ENCODE data around the gene ZNF511. TPM values are rescaled to one million over a fixed set of nuclear protein-coding genes. Genes with fewer than 3 reads are reported as not detected.

ZNF511 gene
- total and polyA plus RNA-seq, 4 experiments from 2014 or later: 31.5 to 107 (median 51.0) TPM

DNA sequence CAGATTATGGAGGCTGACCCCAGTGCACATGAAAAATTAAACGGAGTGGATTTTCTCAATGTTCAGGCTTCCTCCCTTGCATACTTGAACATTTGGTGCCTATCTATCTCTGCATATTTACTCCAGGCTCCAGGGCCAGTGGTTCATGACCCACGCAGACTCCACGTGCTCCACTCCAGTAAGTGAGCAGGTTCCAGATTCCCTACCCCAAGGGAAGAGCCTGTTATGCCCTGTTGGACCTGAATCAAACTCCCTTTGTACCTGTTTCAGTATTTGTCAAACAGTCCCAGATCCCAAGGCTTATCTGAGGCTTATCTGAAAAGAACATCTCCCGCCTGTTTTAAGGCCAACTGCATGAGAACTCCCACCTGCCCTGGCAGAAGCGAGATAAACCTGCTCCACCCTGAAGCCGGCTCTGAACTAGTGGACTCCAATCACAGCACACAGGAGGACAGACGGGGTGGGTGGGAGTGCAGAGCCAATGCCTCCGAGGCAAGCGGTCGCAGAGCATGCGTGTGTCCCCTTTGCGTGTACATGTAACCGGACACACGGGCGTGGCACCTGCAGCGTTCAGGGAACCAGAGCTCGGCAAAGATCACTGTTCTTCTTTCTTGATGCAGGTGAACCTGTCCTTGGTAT is 51.4 kb downstream of the ZNF511 start:
- peaks cover 8% of the 10 kb centered on the region for H3K4me1 ChIP-seq (ENCODE audit: insufficient read depth, low read length)
- H3K9me3 Mint-ChIP-seq: no peaks in the 10 kb centered on the region
- H3K27ac Mint-ChIP-seq: peak overlapping the region in 5 of 7 donors; percentile 31 to 62 (median 38)
- peaks cover 0 to 9% (median 5%) of the 10 kb centered on the region in 4 donors for H3K4me1 Mint-ChIP-seq
- H3K27me3 Mint-ChIP-seq: no peaks in the 10 kb centered on the region
- H3K36me3 Mint-ChIP-seq: peaks cover 6 to 16% of the 10 kb centered on the region in 2 donors
- intact Hi-C loops (cut with micrococcal nuclease): loop anchor here (2.0 to 5.0 kb wide), 2 partner anchors 23 to 32 kb away; partner anchors contain the start of genes CALY and MTG1
- no peaks in the 10 kb centered on the region for H3K36me3 ChIP-seq (ENCODE audit: insufficient read depth, low read length)
- H3K4me3 ChIP-seq (ENCODE audit: low read length in 2 of 2): no peak overlapping the region
- no peaks in the 10 kb centered on the region for H3K9me3 ChIP-seq (ENCODE audit: control insufficient read depth in 1 of 2, low read length in 2 of 2)
- H3K27ac ChIP-seq (ENCODE audit: low read depth, low read length): no peak overlapping the region
- no peak overlapping the region for H3K4me3 Mint-ChIP-seq
- DNase-seq: peak in 1 of 5 donors; percentile 25
- ChIA-PET CTCF (ENCODE audit: partially characterized antibody) (no interaction called here), POLR2A (ENCODE audit: partially characterized antibody) (interaction anchor here (5.3 kb wide), 1 partner anchor 30 kb away, joined by 38 read pairs; no protein-coding TSS in a partner anchor)
- no peaks in the 10 kb centered on the region for H3K27me3 ChIP-seq (ENCODE audit: insufficient read depth, low read length)

DNA sequence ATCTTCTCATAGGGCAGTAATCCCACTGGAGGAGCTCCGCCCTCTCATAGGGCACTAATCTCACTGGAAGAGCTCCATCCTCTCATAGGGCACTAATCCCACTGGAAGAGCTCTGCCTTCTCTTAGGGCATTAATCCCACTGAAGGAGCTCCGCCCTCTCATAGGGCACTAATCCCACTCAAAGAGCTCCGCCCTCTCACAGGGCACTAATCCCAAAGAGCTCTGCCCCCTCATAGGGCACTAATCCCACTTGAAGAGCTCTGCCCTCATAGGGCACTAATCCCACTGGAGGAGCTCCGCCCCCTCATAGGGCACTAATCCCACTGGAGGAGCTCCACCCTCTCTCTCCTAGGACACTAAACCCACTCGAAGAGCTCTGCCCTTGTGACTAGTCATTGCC is 52.5 kb downstream of the ZNF511 start:
- DNase-seq: no peak
- Mint-ChIP-seq H3K9me3 (no peaks in the 10 kb centered on the region), H3K4me3 (peak overlapping the region in 1 of 8 donors; percentile 40), H3K4me1 (peaks cover 0 to 7% (median 5%) of the 10 kb centered on the region in 4 donors), H3K27ac (peak overlapping the region in 4 of 7 donors; percentile 6 to 89 (median 66)), H3K27me3 (no peaks in the 10 kb centered on the region), H3K36me3 (peaks cover 6 to 21% of the 10 kb centered on the region in 2 donors)
- Histone ChIP-seq H3K36me3 (ENCODE audit: insufficient read depth, low read length) (no peaks in the 10 kb centered on the region), H3K27me3 (ENCODE audit: insufficient read depth, low read length) (no peaks in the 10 kb centered on the region), H3K4me1 (ENCODE audit: insufficient read depth, low read length) (peaks cover 6% of the 10 kb centered on the region), H3K9me3 (ENCODE audit: control insufficient read depth in 1 of 2, low read length in 2 of 2) (no peaks in the 10 kb centered on the region), H3K4me3 (ENCODE audit: low read length in 2 of 2) (no peak overlapping the region), H3K27ac (ENCODE audit: low read depth, low read length) (no peak overlapping the region)
- CTCF ChIA-PET (ENCODE audit: partially characterized antibody): interaction anchor here (1.2 to 1.8 kb wide), 2 partner anchors 16 to 32 kb away, joined by 3 to 6 read pairs; no protein-coding TSS in a partner anchor
- POLR2A ChIA-PET (ENCODE audit: partially characterized antibody): interaction anchor here (0.8 to 2.0 kb wide), 4 partner anchors 12 to 28 kb away, joined by 3 to 8 read pairs (median 7); partner anchors contain the start of genes ECHS1 and PAOX
- intact Hi-C loops (cut with micrococcal nuclease): no loop called here

DNA sequence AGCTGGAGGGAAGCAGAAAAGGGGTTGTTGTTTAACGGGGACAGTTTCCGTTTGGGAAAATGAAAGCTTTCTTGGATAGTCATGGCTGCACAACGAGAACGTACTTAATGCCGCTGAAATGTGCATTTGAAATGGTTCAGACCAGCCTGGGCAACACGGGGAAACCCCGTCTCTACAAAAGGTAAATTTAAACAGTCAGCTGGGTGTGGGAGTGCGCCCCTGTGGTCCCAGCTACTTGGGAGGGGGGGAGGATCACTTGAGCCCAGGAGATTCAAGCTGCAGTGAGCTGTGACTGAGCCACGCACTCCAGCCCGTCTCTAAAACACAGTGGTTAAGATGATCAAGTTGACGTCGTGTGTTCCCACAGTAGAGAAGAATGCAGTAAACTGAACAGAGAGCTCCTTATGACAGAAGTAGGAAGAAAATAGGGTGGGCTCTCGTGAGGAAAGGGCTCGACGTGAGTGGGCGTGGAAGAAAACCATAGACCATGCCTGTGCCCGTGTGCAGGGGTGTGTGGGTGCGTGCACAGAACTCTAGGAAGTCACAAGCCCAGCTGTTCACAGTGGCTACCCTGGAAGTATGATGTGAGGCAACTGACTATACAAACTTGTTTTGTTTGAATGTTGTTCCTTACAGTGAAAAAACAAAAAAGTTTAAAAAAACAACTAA is 53.2 kb downstream of the ZNF511 start:
- no peaks in the 10 kb centered on the region for H3K9me3 Mint-ChIP-seq
- no peak overlapping the region for H3K4me3 ChIP-seq (ENCODE audit: low read length in 2 of 2)
- no peaks in the 10 kb centered on the region for H3K9me3 ChIP-seq (ENCODE audit: control insufficient read depth in 1 of 2, low read length in 2 of 2)
- DNase-seq: no peak
- no peaks in the 10 kb centered on the region for H3K4me1 ChIP-seq (ENCODE audit: insufficient read depth, low read length)
- peaks cover 0 to 7% (median 4%) of the 10 kb centered on the region in 4 donors for H3K4me1 Mint-ChIP-seq
- no peaks in the 10 kb centered on the region for H3K27me3 Mint-ChIP-seq
- H3K27ac ChIP-seq (ENCODE audit: low read depth, low read length): no peak overlapping the region
- CTCF ChIA-PET (ENCODE audit: partially characterized antibody): interaction anchor here (1.2 to 1.8 kb wide), 2 partner anchors 16 to 32 kb away, joined by 3 to 6 read pairs; no protein-coding TSS in a partner anchor
- POLR2A ChIA-PET (ENCODE audit: partially characterized antibody): interaction anchor here (0.8 to 2.0 kb wide), 4 partner anchors 11 to 28 kb away, joined by 3 to 8 read pairs (median 7); partner anchors contain the start of genes ECHS1 and PAOX
- H3K4me3 Mint-ChIP-seq: peak overlapping the region in 3 of 8 donors; percentile 15 to 40 (median 21)
- no peaks in the 10 kb centered on the region for H3K27me3 ChIP-seq (ENCODE audit: insufficient read depth, low read length)
- H3K36me3 ChIP-seq (ENCODE audit: insufficient read depth, low read length): no peaks in the 10 kb centered on the region
- peak overlapping the region; percentile 8 to 89 (median 48) for H3K27ac Mint-ChIP-seq
- intact Hi-C loops (cut with micrococcal nuclease): no loop called here
- peaks cover 6 to 22% of the 10 kb centered on the region in 2 donors for H3K36me3 Mint-ChIP-seq

Other genes starting within 250 kb of the ZNF511 start
- not detected for gene ADGRA1, start 221.0 kb upstream of the ZNF511 start, total RNA-seq
- not detected for gene ADGRA1, start 221.0 kb upstream of the ZNF511 start, polyA plus RNA-seq
- gene KNDC1, start 148.7 kb upstream of the ZNF511 start, total RNA-seq: 1 to 10 TPM in 1 of 2 experiments, under 1 TPM in 1; 0.87 to 1.4 TPM
- gene KNDC1, start 148.7 kb upstream of the ZNF511 start, polyA plus RNA-seq: under 1 TPM in 1 of 2 donors, not detected in 1; 0.09 TPM
- not detected for gene UTF1, start 78.7 kb upstream of the ZNF511 start, total RNA-seq
- gene UTF1, start 78.7 kb upstream of the ZNF511 start, polyA plus RNA-seq: not detected
- gene VENTX, start 71.1 kb upstream of the ZNF511 start, total RNA-seq: not detected
- gene VENTX, start 71.1 kb upstream of the ZNF511 start, polyA plus RNA-seq: not detected
- gene ADAM8, start 32.0 kb upstream of the ZNF511 start, total RNA-seq: 10 to 100 TPM; 87.2 to 90.3 TPM
- 10 to 100 TPM; 63.9 to 97.8 TPM for gene ADAM8, start 32.0 kb upstream of the ZNF511 start, polyA plus RNA-seq
- 10 to 100 TPM; 66.5 to 74.0 TPM for gene TUBGCP2, start within 50 bp of the ZNF511 start, total RNA-seq
- 10 to 100 TPM; 14.1 to 40.8 TPM for gene TUBGCP2, start within 50 bp of the ZNF511 start, polyA plus RNA-seq
- 1 to 10 TPM; 6.4 to 7.2 TPM for gene CALY, start 28.0 kb downstream of the ZNF511 start, total RNA-seq
- gene CALY, start 28.0 kb downstream of the ZNF511 start, polyA plus RNA-seq: 1 to 10 TPM; 1.4 to 2.2 TPM
- not detected for gene PRAP1, start 38.5 kb downstream of the ZNF511 start, total RNA-seq
- gene PRAP1, start 38.5 kb downstream of the ZNF511 start, polyA plus RNA-seq: not detected
- 10 to 100 TPM; 17.1 to 18.1 TPM for gene FUOM, start 49.1 kb downstream of the ZNF511 start, total RNA-seq
- 10 to 100 TPM; 15.6 to 16.3 TPM for gene FUOM, start 49.1 kb downstream of the ZNF511 start, polyA plus RNA-seq
- 10 to 100 TPM; 29.7 to 30.6 TPM for gene ECHS1, start 64.4 kb downstream of the ZNF511 start, total RNA-seq
- 100 to 1,000 TPM in 1 of 2 donors, 10 to 100 TPM in 1; 81.4 to 117 TPM for gene ECHS1, start 64.4 kb downstream of the ZNF511 start, polyA plus RNA-seq
- gene PAOX, start 70.3 kb downstream of the ZNF511 start, total RNA-seq: 1 to 10 TPM; 9.1 to 9.5 TPM
- gene PAOX, start 70.3 kb downstream of the ZNF511 start, polyA plus RNA-seq: 10 to 100 TPM in 1 of 2 donors, 1 to 10 TPM in 1; 7.6 to 10.3 TPM
- gene MTG1, start 85.2 kb downstream of the ZNF511 start, total RNA-seq: 10 to 100 TPM; 64.8 to 65.4 TPM
- 10 to 100 TPM; 32.6 to 37.0 TPM for gene MTG1, start 85.2 kb downstream of the ZNF511 start, polyA plus RNA-seq
- gene SPRN, start 115.7 kb downstream of the ZNF511 start, total RNA-seq: not detected
- under 1 TPM; 0.14 to 0.26 TPM for gene SPRN, start 115.7 kb downstream of the ZNF511 start, polyA plus RNA-seq
- gene SCART1, start 145.0 kb downstream of the ZNF511 start, total RNA-seq: 10 to 100 TPM; 10.5 to 11.2 TPM
- 1 to 10 TPM in 1 of 2 donors, under 1 TPM in 1; 0.49 to 1.2 TPM for gene SCART1, start 145.0 kb downstream of the ZNF511 start, polyA plus RNA-seq
- gene CYP2E1, start 218.4 kb downstream of the ZNF511 start, total RNA-seq: 1 to 10 TPM; 1.2 to 2.8 TPM
- gene CYP2E1, start 218.4 kb downstream of the ZNF511 start, polyA plus RNA-seq: under 1 TPM; 0.30 to 0.94 TPM